Spleen (tissue), 7 donors: ENCODE results near the gene S100A1.

ENCODE experiments used
- CTCF ChIP-seq, 11 experiments: fragments of 200-600 bp in 7 of 11; fragments of 450-650 bp in 4 of 11; sonication (generic) in 4 of 11; IDR thresholded peaks in 8 of 11; conservative IDR thresholded peaks in 3 of 11; 1 replicate in 7 of 11; 2 replicates in 4 of 11; pipeline versions ENCODE4 v1.4.0 to v1.8.0; 2016 to 2021; ENCODE audit warnings: antibody characterized with exemption in 11 of 11, inconsistent platforms in 4 of 11, mild to moderate bottlenecking in 1 of 11
- POLR2A ChIP-seq, 3 donors: fragments of 450-650 bp; IDR thresholded peaks; one replicate each; pipeline ENCODE4 v1.5.1; 2017; ENCODE audit warnings: antibody characterized with exemption in 3 of 3, mild to moderate bottlenecking in 1 of 3
- donor health status: DM: no; HTN: no; CAD: no; lungs with moderate emphysema.
- donor health status: DM: no; HTN: no; CAD: no.
- donor health status: DM: no; HTN: no; CAD: no.

GRCh38 chr1:153635872-153636271, 7.6 kb downstream of the S100A1 start:
- TF ChIP-seq CTCF (IDR thresholded peaks at IDR 0.05 in 8 of 11, conservative IDR thresholded peaks at IDR 0.05 in 3 of 11) (no peak), POLR2A (IDR thresholded peaks at IDR 0.05) (no peak)
